SK-N-MC (cell line): ENCODE data around the gene SOX6.

Source experiments
- EZH2 ChIP-seq: fragments of 200-600 bp; sonication (generic); IDR thresholded peaks from one replicate; pipeline ENCODE4 v1.6.1; 2017; ENCODE audit warnings: antibody characterized with exemption
- POLR2AphosphoS5 ChIP-seq: IDR thresholded peaks from 2 replicates; pipeline ENCODE4 v1.6.1; 2012; ENCODE audit warnings: mild to moderate bottlenecking, low read depth, low read length, borderline replicate concordance

DNA sequence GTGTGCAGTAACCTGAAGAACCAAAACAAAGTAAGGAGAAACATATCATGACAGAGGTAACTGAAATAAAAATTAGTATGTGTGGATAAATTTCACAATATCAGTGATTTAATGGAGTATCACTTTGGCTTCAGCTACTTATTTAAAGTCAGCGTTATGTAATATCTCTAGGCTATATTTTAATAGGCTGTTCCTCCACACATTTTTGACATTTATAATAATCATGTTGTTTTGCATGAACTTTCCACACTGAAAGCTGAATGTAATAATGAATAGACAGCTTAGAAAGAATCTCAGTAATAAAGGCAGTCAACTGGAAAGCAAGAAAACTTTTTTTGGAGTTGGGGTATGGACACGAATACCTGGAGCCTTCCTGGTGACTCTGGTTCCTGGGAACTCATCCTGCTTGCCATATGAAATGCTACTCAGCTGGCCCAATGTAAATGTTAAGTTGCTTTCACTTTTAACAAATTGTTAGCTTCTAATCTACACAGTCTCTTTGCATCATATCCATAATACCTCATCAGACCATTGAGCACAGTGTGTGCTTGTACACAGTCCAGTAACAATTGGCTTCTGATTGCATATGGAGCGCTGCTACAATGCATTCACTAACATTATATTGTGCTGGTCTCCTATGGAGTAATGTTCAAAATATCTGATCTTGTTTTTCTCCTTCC, 257.7 kb downstream of the SOX6 start:
- TF ChIP-seq POLR2AphosphoS5: no peak; the same call in 1 of the 2 replicates
- no peak for TF ChIP-seq EZH2
